ENCODE measurements around the gene RRBP1.

RRBP1 gene

DNA sequence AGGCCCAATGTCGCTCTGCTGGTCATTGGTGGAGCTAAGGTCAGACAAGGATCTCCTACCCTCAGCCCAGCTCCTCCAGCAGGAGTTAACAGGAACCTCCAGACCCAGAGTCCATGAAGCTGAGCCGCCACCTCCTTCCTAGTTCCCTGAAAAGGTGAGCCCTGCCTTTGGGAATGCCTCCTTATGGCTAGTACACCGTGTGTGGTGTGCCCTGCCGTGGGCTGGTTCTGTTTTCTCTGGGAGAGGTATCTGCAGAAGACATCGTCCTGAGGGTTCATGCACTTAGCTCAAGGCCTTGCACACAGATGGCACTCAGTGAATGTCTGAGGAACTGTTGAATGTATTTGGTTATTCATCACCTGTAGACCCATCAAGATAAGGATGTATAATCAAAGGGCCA is 33.0 kb upstream of the RRBP1 start:
- Histone ChIP-seq H3K9me2 (replicated peaks; ENCODE audit: insufficient read depth, low read length) (no peaks in the 10 kb centered on the region), H4K20me1 (ENCODE audit: insufficient read depth, low read length) (no peaks in the 10 kb centered on the region), H3K79me2 (ENCODE audit: low read length) (no peaks in the 10 kb centered on the region), H3F3A (ENCODE audit: insufficient read depth, low read length) (no peaks in the 10 kb centered on the region), H3K9ac (ENCODE audit: low read length) (no peak overlapping the region), H3K4me2 (ENCODE audit: low read depth, low read length) (no peak overlapping the region), H3K4me1 (ENCODE audit: low read length) (peaks cover 10% of the 10 kb centered on the region), H3K36me3 (replicated peaks; ENCODE audit: insufficient read depth, low read length) (no peaks in the 10 kb centered on the region), H3K9me3 (replicated peaks; ENCODE audit: insufficient read depth, low read length) (no peaks in the 10 kb centered on the region), H3K27me3 (replicated peaks; ENCODE audit: insufficient read depth, low read length) (no peaks in the 10 kb centered on the region), H3K4me3 (ENCODE audit: low read length) (no peak overlapping the region), H3K27ac (ENCODE audit: low read length) (no peak overlapping the region), H2AFZ (ENCODE audit: low read length) (no peak overlapping the region)
- TF ChIP-seq, protein P1, sequence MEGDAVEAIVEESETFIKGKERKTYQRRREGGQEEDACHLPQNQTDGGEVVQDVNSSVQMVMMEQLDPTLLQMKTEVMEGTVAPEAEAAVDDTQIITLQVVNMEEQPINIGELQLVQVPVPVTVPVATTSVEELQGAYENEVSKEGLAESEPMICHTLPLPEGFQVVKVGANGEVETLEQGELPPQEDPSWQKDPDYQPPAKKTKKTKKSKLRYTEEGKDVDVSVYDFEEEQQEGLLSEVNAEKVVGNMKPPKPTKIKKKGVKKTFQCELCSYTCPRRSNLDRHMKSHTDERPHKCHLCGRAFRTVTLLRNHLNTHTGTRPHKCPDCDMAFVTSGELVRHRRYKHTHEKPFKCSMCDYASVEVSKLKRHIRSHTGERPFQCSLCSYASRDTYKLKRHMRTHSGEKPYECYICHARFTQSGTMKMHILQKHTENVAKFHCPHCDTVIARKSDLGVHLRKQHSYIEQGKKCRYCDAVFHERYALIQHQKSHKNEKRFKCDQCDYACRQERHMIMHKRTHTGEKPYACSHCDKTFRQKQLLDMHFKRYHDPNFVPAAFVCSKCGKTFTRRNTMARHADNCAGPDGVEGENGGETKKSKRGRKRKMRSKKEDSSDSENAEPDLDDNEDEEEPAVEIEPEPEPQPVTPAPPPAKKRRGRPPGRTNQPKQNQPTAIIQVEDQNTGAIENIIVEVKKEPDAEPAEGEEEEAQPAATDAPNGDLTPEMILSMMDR (IDR thresholded peaks at IDR 0.05; ENCODE audit: low read length): no peak
- TF ChIP-seq EZH2 (optimal IDR thresholded peaks at IDR 0.05; ENCODE audit: low read depth, low read length): no peak
- TF ChIP-seq EZH2phosphoT487 (IDR thresholded peaks at IDR 0.05; ENCODE audit: low read length): no peak
- no peak for DNase-seq

DNA sequence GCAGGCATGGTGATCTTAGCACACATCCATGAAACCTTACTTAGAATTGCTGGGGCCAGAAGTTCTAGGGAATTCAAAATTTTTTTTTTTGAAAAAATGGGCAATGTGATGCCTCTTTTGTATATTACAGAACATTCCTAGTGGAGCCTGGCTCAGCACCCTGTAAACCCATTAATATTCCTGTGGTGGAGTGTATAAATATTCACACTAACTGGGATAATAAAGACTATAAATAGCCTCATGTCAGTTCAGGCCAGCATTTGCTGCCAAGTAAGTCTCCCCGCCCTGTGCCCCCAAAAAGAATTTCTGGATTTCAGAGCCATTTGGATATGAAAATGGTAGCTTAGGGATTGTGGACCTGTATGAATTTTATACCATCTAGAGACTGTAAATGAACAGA is 32.6 kb upstream of the RRBP1 start:
- H3K9me3 ChIP-seq (replicated peaks; ENCODE audit: insufficient read depth, low read length): no peaks in the 10 kb centered on the region
- DNase-seq: no peak
- H4K20me1 ChIP-seq (ENCODE audit: insufficient read depth, low read length): no peaks in the 10 kb centered on the region
- H3F3A ChIP-seq (ENCODE audit: insufficient read depth, low read length): no peaks in the 10 kb centered on the region
- TF ChIP-seq, protein P1 (IDR thresholded peaks at IDR 0.05; ENCODE audit: low read length): no peak
- TF ChIP-seq EZH2phosphoT487 (IDR thresholded peaks at IDR 0.05; ENCODE audit: low read length) (no peak), EZH2 (optimal IDR thresholded peaks at IDR 0.05; ENCODE audit: low read depth, low read length) (no peak)
- no peak overlapping the region for H3K27ac ChIP-seq (ENCODE audit: low read length)
- no peaks in the 10 kb centered on the region for H3K79me2 ChIP-seq (ENCODE audit: low read length)
- H3K4me1 ChIP-seq (ENCODE audit: low read length): peaks cover 10% of the 10 kb centered on the region
- no peaks in the 10 kb centered on the region for H3K36me3 ChIP-seq (replicated peaks; ENCODE audit: insufficient read depth, low read length)
- H3K27me3 ChIP-seq (replicated peaks; ENCODE audit: insufficient read depth, low read length): no peaks in the 10 kb centered on the region
- no peak overlapping the region for H3K4me2 ChIP-seq (ENCODE audit: low read depth, low read length)
- no peak overlapping the region for H2AFZ ChIP-seq (ENCODE audit: low read length)
- no peak overlapping the region for H3K4me3 ChIP-seq (ENCODE audit: low read length)
- H3K9me2 ChIP-seq (replicated peaks; ENCODE audit: insufficient read depth, low read length): no peaks in the 10 kb centered on the region
- H3K9ac ChIP-seq (ENCODE audit: low read length): no peak overlapping the region

DNA sequence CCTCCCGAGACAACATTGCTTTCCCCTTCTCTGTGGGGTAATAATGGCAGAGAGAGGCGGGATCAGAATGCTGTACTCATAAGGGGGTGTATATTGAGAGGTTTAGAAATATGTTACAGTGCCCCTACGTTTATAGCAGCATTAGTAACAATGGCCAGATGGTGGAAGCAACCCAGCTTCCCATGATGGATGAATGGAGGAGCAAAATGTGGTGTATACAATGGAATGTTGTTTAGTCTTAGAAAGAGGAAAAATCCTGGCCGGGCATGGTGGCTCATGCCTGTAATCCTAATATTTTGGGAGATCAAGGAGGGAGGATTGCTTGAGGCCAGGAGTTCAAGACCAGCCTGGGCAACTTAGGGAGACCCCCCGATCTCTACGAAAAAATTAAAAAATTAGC is 30.7 kb upstream of the RRBP1 start:
- Histone ChIP-seq H3F3A (ENCODE audit: insufficient read depth, low read length) (peaks cover 10% of the 10 kb centered on the region), H3K27me3 (replicated peaks; ENCODE audit: insufficient read depth, low read length) (no peaks in the 10 kb centered on the region), H3K79me2 (ENCODE audit: low read length) (no peaks in the 10 kb centered on the region), H2AFZ (ENCODE audit: low read length) (no peak overlapping the region), H3K4me1 (ENCODE audit: low read length) (peaks cover 25% of the 10 kb centered on the region), H3K27ac (ENCODE audit: low read length) (no peak overlapping the region), H3K36me3 (replicated peaks; ENCODE audit: insufficient read depth, low read length) (no peaks in the 10 kb centered on the region), H3K4me3 (ENCODE audit: low read length) (no peak overlapping the region), H3K4me2 (ENCODE audit: low read depth, low read length) (no peak overlapping the region), H4K20me1 (ENCODE audit: insufficient read depth, low read length) (no peaks in the 10 kb centered on the region), H3K9me3 (replicated peaks; ENCODE audit: insufficient read depth, low read length) (no peaks in the 10 kb centered on the region), H3K9ac (ENCODE audit: low read length) (no peak overlapping the region), H3K9me2 (replicated peaks; ENCODE audit: insufficient read depth, low read length) (no peaks in the 10 kb centered on the region)
- DNase-seq: no peak
- TF ChIP-seq, protein P1 (IDR thresholded peaks at IDR 0.05; ENCODE audit: low read length): no peak
- TF ChIP-seq EZH2phosphoT487 (IDR thresholded peaks at IDR 0.05; ENCODE audit: low read length) (no peak), EZH2 (optimal IDR thresholded peaks at IDR 0.05; ENCODE audit: low read depth, low read length) (no peak)
